Astrocyte (in vitro differentiated cells and primary cell): Measurements from ENCODE around the gene KRT78. TPM values are rescaled to one million over a fixed set of nuclear protein-coding genes. Genes with fewer than 3 reads are reported as not detected.

Experiments used
- DNase-seq: peaks from one replicate; pipeline ENCODE4 v3.0.0-alpha.2; 2010; ENCODE audit warnings: low read depth
- FAIRE-seq: peaks from 2 replicates; lab custom pipeline; 2011; peaks lifted over from hg19 to GRCh38; lab: Jason Lieb, UNC
- H2AFZ ChIP-seq: 2 replicates; pipeline ENCODE4 v1.6.0; 2012; ENCODE audit warnings: low read depth, low read length, inconsistent platforms
- H3K27ac ChIP-seq: 2 replicates; pipeline ENCODE4 v1.5.1; 2011; ENCODE audit warnings: low read depth, low read length, inconsistent platforms
- H3K27me3 ChIP-seq: 2 replicates; pipeline ENCODE4 v1.6.0; 2011; ENCODE audit warnings: low read length, inconsistent platforms; ENCODE audit not compliant: insufficient read depth
- H3K36me3 ChIP-seq: 2 replicates; pipeline ENCODE4 v1.5.1; 2011; ENCODE audit warnings: low read length, inconsistent platforms; ENCODE audit not compliant: insufficient read depth
- H3K4me1 ChIP-seq: 2 replicates; pipeline ENCODE4 v1.5.1; 2011; ENCODE audit warnings: low read length, inconsistent platforms; ENCODE audit not compliant: insufficient read depth
- H3K4me2 ChIP-seq: 2 replicates; pipeline ENCODE4 v1.6.0; 2012; ENCODE audit warnings: low read length, inconsistent platforms
- H3K4me3 ChIP-seq: 2 replicates; pipeline ENCODE4 v1.5.1; 2011; ENCODE audit warnings: low read depth, mild to moderate bottlenecking, low read length, inconsistent platforms; ENCODE audit not compliant: insufficient read depth
- H3K79me2 ChIP-seq: 2 replicates; pipeline ENCODE4 v1.6.0; 2012; ENCODE audit warnings: mild to moderate bottlenecking, low read length, inconsistent platforms; ENCODE audit not compliant: insufficient read depth
- H3K9ac ChIP-seq: 2 replicates; pipeline ENCODE4 v1.6.0; 2012; ENCODE audit warnings: mild to moderate bottlenecking, low read length, inconsistent platforms
- H3K9me3 ChIP-seq: 2 replicates; pipeline ENCODE4 v1.5.1; 2012; ENCODE audit warnings: low read depth, mild to moderate bottlenecking, low read length, inconsistent platforms; ENCODE audit not compliant: insufficient read depth
- H4K20me1 ChIP-seq: 2 replicates; pipeline ENCODE4 v1.6.0; 2012; ENCODE audit warnings: low read length, inconsistent platforms; ENCODE audit not compliant: insufficient read depth
- H3K27ac Mint-ChIP-seq: one replicate; pipeline ENCODE4 v1.8.0; 2021; ENCODE audit warnings: mild to moderate bottlenecking, mixed read lengths; ENCODE audit not compliant: unreplicated experiment
- H3K27me3 Mint-ChIP-seq: one replicate; pipeline ENCODE4 v1.8.0; 2021; ENCODE audit warnings: low read depth, mixed read lengths; ENCODE audit not compliant: unreplicated experiment
- H3K36me3 Mint-ChIP-seq: one replicate; pipeline ENCODE4 v1.8.0; 2021; ENCODE audit warnings: low read depth, mixed read lengths; ENCODE audit not compliant: unreplicated experiment
- H3K4me1 Mint-ChIP-seq: one replicate; pipeline ENCODE4 v1.8.0; 2021; ENCODE audit warnings: low read depth, mixed read lengths; ENCODE audit not compliant: unreplicated experiment
- H3K4me3 Mint-ChIP-seq: one replicate; pipeline ENCODE4 v1.8.0; 2021; ENCODE audit warnings: mild to moderate bottlenecking, moderate library complexity, mixed read lengths; ENCODE audit not compliant: unreplicated experiment
- H3K9me3 Mint-ChIP-seq: one replicate; pipeline ENCODE4 v1.8.0; 2021; ENCODE audit warnings: mild to moderate bottlenecking, mixed read lengths; ENCODE audit not compliant: unreplicated experiment
- CTCF ChIP-seq: IDR thresholded peaks from 2 replicates; pipeline ENCODE4 v1.5.1; 2011; ENCODE audit warnings: low read depth, mild to moderate bottlenecking, inconsistent platforms, low read length, moderate library complexity; ENCODE audit not compliant: insufficient read depth
- EZH2 ChIP-seq: IDR thresholded peaks from 2 replicates; pipeline ENCODE4 v1.6.1; 2012; ENCODE audit warnings: mild to moderate bottlenecking, low read length, inconsistent platforms; ENCODE audit not compliant: insufficient read depth
- total RNA-seq: library from RNA; stranded (reverse); gene quantifications from 2 replicates; pipeline ENCODE4 v1.2.1, GENCODE V29; 2021

Gene KRT78
- total RNA-seq, 1 donor from 2014 or later: not detected

GRCh38 chr12:52873832-52874572 lies 25.2 kb upstream of the KRT78 start:
- H3K36me3 Mint-ChIP-seq: no peaks in the 10 kb centered on the region
- H4K20me1 ChIP-seq: no peaks in the 10 kb centered on the region
- H3K4me1 Mint-ChIP-seq: peaks cover 44% of the 10 kb centered on the region
- H3K27me3 ChIP-seq: no peaks in the 10 kb centered on the region
- peak overlapping the region; percentile 45 for H3K4me3 ChIP-seq
- DNase-seq (peak; percentile 82), FAIRE-seq (no peak)
- H3K4me2 ChIP-seq: peak overlapping the region; percentile 88
- peaks cover 46% of the 10 kb centered on the region for H3K4me1 ChIP-seq
- peaks cover 4% of the 10 kb centered on the region for H3K27me3 Mint-ChIP-seq
- peak overlapping the region; percentile 91 for H3K9ac ChIP-seq
- H3K27ac ChIP-seq: peak overlapping the region; percentile 95
- no peaks in the 10 kb centered on the region for H3K9me3 ChIP-seq
- H3K79me2 ChIP-seq: no peaks in the 10 kb centered on the region
- peak overlapping the region; percentile 64 for H2AFZ ChIP-seq
- H3K9me3 Mint-ChIP-seq: no peaks in the 10 kb centered on the region
- TF ChIP-seq EZH2 (no peak), CTCF (no peak)
- no peaks in the 10 kb centered on the region for H3K36me3 ChIP-seq
- peak overlapping the region; percentile 95 for H3K27ac Mint-ChIP-seq
- peak overlapping the region; percentile 52 for H3K4me3 Mint-ChIP-seq

GRCh38 chr12:52873513-52873831 lies 24.7 kb upstream of the KRT78 start:
- Mint-ChIP-seq H3K4me3 (peak overlapping the region; percentile 52), H3K9me3 (no peaks in the 10 kb centered on the region), H3K36me3 (no peaks in the 10 kb centered on the region), H3K4me1 (peaks cover 40% of the 10 kb centered on the region), H3K27me3 (peaks cover 4% of the 10 kb centered on the region), H3K27ac (peak overlapping the region; percentile 95)
- Histone ChIP-seq H3K4me3 (peak overlapping the region; percentile 45), H2AFZ (peak overlapping the region; percentile 64), H3K27ac (peak overlapping the region; percentile 95), H3K36me3 (no peaks in the 10 kb centered on the region), H3K27me3 (no peaks in the 10 kb centered on the region), H3K4me1 (peaks cover 42% of the 10 kb centered on the region), H3K4me2 (peak overlapping the region; percentile 88), H3K9me3 (no peaks in the 10 kb centered on the region), H3K9ac (peak overlapping the region; percentile 91), H3K79me2 (no peaks in the 10 kb centered on the region), H4K20me1 (no peaks in the 10 kb centered on the region)
- TF ChIP-seq CTCF (no peak), EZH2 (no peak)
- no peak for FAIRE-seq
- DNase-seq: no peak
